GM12878 (cell line): ENCODE results near the gene KIAA2012. TPM values are rescaled to one million over a fixed set of nuclear protein-coding genes. Genes with fewer than 3 reads are reported as not detected.

Source experiments
- ASH2L ChIP-seq: fragments of 300-600, 200-600 bp; sonication (generic); IDR thresholded peaks from 2 replicates; pipeline ENCODE4 v1.6.1; 2017; ENCODE audit warnings: low read depth, mild to moderate bottlenecking, borderline replicate concordance
- ATF7 ChIP-seq: fragments of 450-650 bp; IDR thresholded peaks from 2 replicates; pipeline ENCODE4 v1.6.1; 2016; ENCODE audit warnings: low read depth, mild to moderate bottlenecking
- MEF2B ChIP-seq: fragments of 450-650 bp; IDR thresholded peaks from 2 replicates; pipeline ENCODE4 v1.6.1; 2018; ENCODE audit warnings: mild to moderate bottlenecking, moderate library complexity; ENCODE audit not compliant: partially characterized antibody, poor library complexity, severe bottlenecking
- NR2C2 ChIP-seq: IDR thresholded peaks from 2 replicates; pipeline ENCODE4 v1.6.1; 2011; ENCODE audit warnings: borderline replicate concordance, low read depth; ENCODE audit not compliant: control insufficient read depth, insufficient read length
- TBL1XR1 ChIP-seq: IDR thresholded peaks from 2 replicates; pipeline ENCODE4 v1.6.1; 2012; ENCODE audit warnings: low read depth, low read length, improper control_type of control experiment
- polyA plus RNA-seq, 11 experiments: library from polyadenylated mRNA; depleted of rRNA in 4 of 11; unstranded in 6 of 11; stranded (reverse) in 5 of 11; fragments of >200 nt; fragmentation: Nextera tagmentation in 4 of 11; fragmentation: Illumina TruSeq in 1 of 11; extraction: Ambion mirVana in 4 of 11; extraction: Trizol in 1 of 11; gene quantifications; 1 replicate in 1 of 11; 2 replicates in 10 of 11; pipeline versions ENCODE4 v1.2.1 to v1.2.3, GENCODE V29; 2011 to 2016; ENCODE audit warnings: inconsistent platforms in 2 of 11, missing spikeins in 2 of 11, low read depth in 1 of 11
- total RNA-seq, 4 experiments: library from RNA; depleted of rRNA in 3 of 4; stranded (reverse); fragments of >200 nt in 3 of 4; fragmentation: Illumina TruSeq in 1 of 4; extraction: Trizol in 1 of 4; gene quantifications; 2 replicates each; pipeline versions ENCODE4 v1.2.1 to v1.2.3, GENCODE V29; 2013 to 2021
- TF ChIP-seq, protein P1 (sequence below): fragments of 450-650 bp; conservative IDR thresholded peaks from 2 replicates; pipeline ENCODE4 v1.6.1; 2017; ENCODE audit warnings: mild to moderate bottlenecking, moderate library complexity
- TF ChIP-seq, protein P2 (sequence below): IDR thresholded peaks from 2 replicates; pipeline ENCODE4 v1.6.1; 2012; ENCODE audit warnings: mild to moderate bottlenecking, low read depth, low read length
- TF ChIP-seq, protein P3 (sequence below): fragments of 450-650 bp; IDR thresholded peaks from 2 replicates; pipeline ENCODE4 v1.6.1; 2017; ENCODE audit warnings: mild to moderate bottlenecking, moderate library complexity

KIAA2012 gene
- total and polyA plus RNA-seq, 10 of the 15 experiments (the other 5 are each of a cell fraction or from before 2014, with no cell fraction given): 0.03 TPM; not detected in 9

GRCh38 chr2:202194418-202194817 lies 121.4 kb downstream of the KIAA2012 start (continued):
- TF ChIP-seq, protein P1, sequence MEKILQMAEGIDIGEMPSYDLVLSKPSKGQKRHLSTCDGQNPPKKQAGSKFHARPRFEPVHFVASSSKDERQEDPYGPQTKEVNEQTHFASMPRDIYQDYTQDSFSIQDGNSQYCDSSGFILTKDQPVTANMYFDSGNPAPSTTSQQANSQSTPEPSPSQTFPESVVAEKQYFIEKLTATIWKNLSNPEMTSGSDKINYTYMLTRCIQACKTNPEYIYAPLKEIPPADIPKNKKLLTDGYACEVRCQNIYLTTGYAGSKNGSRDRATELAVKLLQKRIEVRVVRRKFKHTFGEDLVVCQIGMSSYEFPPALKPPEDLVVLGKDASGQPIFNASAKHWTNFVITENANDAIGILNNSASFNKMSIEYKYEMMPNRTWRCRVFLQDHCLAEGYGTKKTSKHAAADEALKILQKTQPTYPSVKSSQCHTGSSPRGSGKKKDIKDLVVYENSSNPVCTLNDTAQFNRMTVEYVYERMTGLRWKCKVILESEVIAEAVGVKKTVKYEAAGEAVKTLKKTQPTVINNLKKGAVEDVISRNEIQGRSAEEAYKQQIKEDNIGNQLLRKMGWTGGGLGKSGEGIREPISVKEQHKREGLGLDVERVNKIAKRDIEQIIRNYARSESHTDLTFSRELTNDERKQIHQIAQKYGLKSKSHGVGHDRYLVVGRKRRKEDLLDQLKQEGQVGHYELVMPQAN: no peak
- no peak for TF ChIP-seq MEF2B
- TF ChIP-seq TBL1XR1: no peak
- TF ChIP-seq, protein P2, sequence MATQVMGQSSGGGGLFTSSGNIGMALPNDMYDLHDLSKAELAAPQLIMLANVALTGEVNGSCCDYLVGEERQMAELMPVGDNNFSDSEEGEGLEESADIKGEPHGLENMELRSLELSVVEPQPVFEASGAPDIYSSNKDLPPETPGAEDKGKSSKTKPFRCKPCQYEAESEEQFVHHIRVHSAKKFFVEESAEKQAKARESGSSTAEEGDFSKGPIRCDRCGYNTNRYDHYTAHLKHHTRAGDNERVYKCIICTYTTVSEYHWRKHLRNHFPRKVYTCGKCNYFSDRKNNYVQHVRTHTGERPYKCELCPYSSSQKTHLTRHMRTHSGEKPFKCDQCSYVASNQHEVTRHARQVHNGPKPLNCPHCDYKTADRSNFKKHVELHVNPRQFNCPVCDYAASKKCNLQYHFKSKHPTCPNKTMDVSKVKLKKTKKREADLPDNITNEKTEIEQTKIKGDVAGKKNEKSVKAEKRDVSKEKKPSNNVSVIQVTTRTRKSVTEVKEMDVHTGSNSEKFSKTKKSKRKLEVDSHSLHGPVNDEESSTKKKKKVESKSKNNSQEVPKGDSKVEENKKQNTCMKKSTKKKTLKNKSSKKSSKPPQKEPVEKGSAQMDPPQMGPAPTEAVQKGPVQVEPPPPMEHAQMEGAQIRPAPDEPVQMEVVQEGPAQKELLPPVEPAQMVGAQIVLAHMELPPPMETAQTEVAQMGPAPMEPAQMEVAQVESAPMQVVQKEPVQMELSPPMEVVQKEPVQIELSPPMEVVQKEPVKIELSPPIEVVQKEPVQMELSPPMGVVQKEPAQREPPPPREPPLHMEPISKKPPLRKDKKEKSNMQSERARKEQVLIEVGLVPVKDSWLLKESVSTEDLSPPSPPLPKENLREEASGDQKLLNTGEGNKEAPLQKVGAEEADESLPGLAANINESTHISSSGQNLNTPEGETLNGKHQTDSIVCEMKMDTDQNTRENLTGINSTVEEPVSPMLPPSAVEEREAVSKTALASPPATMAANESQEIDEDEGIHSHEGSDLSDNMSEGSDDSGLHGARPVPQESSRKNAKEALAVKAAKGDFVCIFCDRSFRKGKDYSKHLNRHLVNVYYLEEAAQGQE: no peak
- TF ChIP-seq, protein P3, sequence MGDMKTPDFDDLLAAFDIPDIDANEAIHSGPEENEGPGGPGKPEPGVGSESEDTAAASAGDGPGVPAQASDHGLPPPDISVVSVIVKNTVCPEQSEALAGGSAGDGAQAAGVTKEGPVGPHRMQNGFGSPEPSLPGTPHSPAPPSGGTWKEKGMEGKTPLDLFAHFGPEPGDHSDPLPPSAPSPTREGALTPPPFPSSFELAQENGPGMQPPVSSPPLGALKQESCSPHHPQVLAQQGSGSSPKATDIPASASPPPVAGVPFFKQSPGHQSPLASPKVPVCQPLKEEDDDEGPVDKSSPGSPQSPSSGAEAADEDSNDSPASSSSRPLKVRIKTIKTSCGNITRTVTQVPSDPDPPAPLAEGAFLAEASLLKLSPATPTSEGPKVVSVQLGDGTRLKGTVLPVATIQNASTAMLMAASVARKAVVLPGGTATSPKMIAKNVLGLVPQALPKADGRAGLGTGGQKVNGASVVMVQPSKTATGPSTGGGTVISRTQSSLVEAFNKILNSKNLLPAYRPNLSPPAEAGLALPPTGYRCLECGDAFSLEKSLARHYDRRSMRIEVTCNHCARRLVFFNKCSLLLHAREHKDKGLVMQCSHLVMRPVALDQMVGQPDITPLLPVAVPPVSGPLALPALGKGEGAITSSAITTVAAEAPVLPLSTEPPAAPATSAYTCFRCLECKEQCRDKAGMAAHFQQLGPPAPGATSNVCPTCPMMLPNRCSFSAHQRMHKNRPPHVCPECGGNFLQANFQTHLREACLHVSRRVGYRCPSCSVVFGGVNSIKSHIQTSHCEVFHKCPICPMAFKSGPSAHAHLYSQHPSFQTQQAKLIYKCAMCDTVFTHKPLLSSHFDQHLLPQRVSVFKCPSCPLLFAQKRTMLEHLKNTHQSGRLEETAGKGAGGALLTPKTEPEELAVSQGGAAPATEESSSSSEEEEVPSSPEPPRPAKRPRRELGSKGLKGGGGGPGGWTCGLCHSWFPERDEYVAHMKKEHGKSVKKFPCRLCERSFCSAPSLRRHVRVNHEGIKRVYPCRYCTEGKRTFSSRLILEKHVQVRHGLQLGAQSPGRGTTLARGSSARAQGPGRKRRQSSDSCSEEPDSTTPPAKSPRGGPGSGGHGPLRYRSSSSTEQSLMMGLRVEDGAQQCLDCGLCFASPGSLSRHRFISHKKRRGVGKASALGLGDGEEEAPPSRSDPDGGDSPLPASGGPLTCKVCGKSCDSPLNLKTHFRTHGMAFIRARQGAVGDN: no peak
- no peak for TF ChIP-seq ASH2L
- TF ChIP-seq ATF7: no peak
- TF ChIP-seq NR2C2: no peak
